Measurements from ENCODE around the gene ASCC3.

DNA sequence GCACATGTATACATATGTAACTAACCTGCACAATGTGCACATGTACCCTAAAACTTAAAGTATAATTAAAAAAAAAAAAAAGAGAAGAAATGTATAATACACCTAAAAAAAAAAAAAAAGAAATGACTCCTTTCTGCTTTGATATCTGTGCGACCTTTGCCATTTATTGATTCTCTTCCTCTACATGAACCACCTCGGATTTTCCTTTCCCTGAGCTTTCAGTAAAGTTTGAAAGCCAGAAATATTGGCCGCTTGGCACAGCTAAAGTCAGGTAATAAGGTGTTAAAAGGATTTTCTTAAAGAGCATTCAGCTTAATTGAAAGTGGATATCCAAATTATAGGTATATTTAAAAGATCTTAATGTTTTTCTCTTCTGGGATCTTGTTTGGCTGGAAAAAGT is 12.6 kb upstream of the ASCC3 start:
- TF ChIP-seq, protein P1, sequence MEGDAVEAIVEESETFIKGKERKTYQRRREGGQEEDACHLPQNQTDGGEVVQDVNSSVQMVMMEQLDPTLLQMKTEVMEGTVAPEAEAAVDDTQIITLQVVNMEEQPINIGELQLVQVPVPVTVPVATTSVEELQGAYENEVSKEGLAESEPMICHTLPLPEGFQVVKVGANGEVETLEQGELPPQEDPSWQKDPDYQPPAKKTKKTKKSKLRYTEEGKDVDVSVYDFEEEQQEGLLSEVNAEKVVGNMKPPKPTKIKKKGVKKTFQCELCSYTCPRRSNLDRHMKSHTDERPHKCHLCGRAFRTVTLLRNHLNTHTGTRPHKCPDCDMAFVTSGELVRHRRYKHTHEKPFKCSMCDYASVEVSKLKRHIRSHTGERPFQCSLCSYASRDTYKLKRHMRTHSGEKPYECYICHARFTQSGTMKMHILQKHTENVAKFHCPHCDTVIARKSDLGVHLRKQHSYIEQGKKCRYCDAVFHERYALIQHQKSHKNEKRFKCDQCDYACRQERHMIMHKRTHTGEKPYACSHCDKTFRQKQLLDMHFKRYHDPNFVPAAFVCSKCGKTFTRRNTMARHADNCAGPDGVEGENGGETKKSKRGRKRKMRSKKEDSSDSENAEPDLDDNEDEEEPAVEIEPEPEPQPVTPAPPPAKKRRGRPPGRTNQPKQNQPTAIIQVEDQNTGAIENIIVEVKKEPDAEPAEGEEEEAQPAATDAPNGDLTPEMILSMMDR (IDR thresholded peaks at IDR 0.05), result no peak
- no peak for TF ChIP-seq EZH2 (IDR thresholded peaks at IDR 0.05; ENCODE audit: borderline replicate concordance, insufficient read depth, low read depth, low read length, poor library complexity, severe bottlenecking)
